ENCODE measurements around the gene DESI1. TPM values are rescaled to one million over a fixed set of nuclear protein-coding genes. Genes with fewer than 3 reads are reported as not detected.

DESI1 gene
- total and polyA plus RNA-seq, 2 donors (not counting 1 experiment from before 2014, with no cell fraction given) = 17.3 to 26.3 TPM

DNA sequence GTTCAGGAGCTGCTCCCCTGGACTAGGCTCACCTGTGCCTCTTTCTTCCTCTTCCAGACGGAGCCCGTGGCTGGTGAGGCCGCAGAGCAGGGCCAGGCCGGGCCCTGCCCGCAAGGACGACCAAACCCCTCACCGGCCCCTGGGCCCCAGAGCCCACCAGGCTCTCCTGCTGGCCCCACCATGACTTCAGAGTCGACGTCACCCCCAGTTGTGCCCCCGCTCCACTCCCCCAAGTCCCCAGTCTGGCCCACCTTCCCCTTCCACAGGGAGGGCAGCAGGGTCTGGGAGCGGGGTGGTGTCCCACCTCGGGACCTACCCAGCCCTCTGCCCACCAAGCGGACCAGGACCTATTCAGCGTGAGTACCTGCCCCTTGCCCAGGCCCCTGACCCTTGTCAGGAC, 49.1 kb downstream of the DESI1 start:
- H3K27me3 ChIP-seq (replicated peaks in 1 of 4; ENCODE audit: control extremely low read depth in 1 of 4, control insufficient read depth in 3 of 4, insufficient read depth in 4 of 4, low read length in 3 of 4) = no peaks in the 10 kb centered on the region
- H3K27ac ChIP-seq (ENCODE audit: low read length in 2 of 2) = no peak overlapping the region
- H3K4me1 ChIP-seq (ENCODE audit: control insufficient read depth in 2 of 2, insufficient read depth in 2 of 2, low read length in 2 of 2) = no peaks in the 10 kb centered on the region
- H4K20me1 ChIP-seq (ENCODE audit: control insufficient read depth, insufficient read depth, low read length, poor library complexity, severe bottlenecking) = no peaks in the 10 kb centered on the region
- no peak overlapping the region for H2AFZ ChIP-seq (ENCODE audit: insufficient read depth, low read depth, low read length, poor library complexity, severe bottlenecking)
- intact Hi-C loops (cut with micrococcal nuclease) = no loop called here
- Mint-ChIP-seq H3K4me1 (no peaks in the 10 kb centered on the region), H3K27me3 (no peaks in the 10 kb centered on the region), H3K9me3 (ENCODE audit: insufficient read depth) (no peaks in the 10 kb centered on the region), H3K27ac (no peak overlapping the region), H3K4me3 (no peak overlapping the region)
- no peak for DNase-seq
- H3K9ac ChIP-seq (ENCODE audit: low read length) = no peak overlapping the region
- CTCF ChIA-PET = no interaction called here
- peaks cover 0 to 3% of the 10 kb centered on the region in 2 experiments for H3K36me3 ChIP-seq (replicated peaks in 1 of 2; ENCODE audit: control extremely low read depth in 1 of 2, control insufficient read depth in 1 of 2, extremely low read depth in 1 of 2, insufficient read depth in 2 of 2, low read length in 1 of 2)
- no peak overlapping the region for H3K4me3 ChIP-seq (ENCODE audit: control extremely low read depth in 1 of 5, extremely low read depth in 1 of 5, insufficient read depth in 1 of 5, low read depth in 2 of 5, low read length in 4 of 5)
- no peak for ATAC-seq (ENCODE audit: low read depth)
- WGBS (ENCODE audit: insufficient coverage) = 90% methylated on average over 12 of the region's 14 CpGs
- no peak overlapping the region for H3K4me2 ChIP-seq (replicated peaks; ENCODE audit: low read depth, low read length, poor library complexity, severe bottlenecking)
- no peaks in the 10 kb centered on the region for H3K79me2 ChIP-seq (ENCODE audit: control insufficient read depth, insufficient read depth, low read length)
- H3K9me3 ChIP-seq (ENCODE audit: control extremely low read depth in 1 of 3, control insufficient read depth in 2 of 3, insufficient read depth in 1 of 3, low read length in 2 of 3) = no peaks in the 10 kb centered on the region
- TF ChIP-seq, protein P1, sequence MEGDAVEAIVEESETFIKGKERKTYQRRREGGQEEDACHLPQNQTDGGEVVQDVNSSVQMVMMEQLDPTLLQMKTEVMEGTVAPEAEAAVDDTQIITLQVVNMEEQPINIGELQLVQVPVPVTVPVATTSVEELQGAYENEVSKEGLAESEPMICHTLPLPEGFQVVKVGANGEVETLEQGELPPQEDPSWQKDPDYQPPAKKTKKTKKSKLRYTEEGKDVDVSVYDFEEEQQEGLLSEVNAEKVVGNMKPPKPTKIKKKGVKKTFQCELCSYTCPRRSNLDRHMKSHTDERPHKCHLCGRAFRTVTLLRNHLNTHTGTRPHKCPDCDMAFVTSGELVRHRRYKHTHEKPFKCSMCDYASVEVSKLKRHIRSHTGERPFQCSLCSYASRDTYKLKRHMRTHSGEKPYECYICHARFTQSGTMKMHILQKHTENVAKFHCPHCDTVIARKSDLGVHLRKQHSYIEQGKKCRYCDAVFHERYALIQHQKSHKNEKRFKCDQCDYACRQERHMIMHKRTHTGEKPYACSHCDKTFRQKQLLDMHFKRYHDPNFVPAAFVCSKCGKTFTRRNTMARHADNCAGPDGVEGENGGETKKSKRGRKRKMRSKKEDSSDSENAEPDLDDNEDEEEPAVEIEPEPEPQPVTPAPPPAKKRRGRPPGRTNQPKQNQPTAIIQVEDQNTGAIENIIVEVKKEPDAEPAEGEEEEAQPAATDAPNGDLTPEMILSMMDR (IDR thresholded peaks at IDR 0.05) = no peak
- TF ChIP-seq EZH2 (IDR thresholded peaks at IDR 0.05; ENCODE audit: borderline replicate concordance, insufficient read depth, low read depth, low read length, poor library complexity, severe bottlenecking) = no peak
- POLR2A ChIA-PET = no interaction called here

DNA sequence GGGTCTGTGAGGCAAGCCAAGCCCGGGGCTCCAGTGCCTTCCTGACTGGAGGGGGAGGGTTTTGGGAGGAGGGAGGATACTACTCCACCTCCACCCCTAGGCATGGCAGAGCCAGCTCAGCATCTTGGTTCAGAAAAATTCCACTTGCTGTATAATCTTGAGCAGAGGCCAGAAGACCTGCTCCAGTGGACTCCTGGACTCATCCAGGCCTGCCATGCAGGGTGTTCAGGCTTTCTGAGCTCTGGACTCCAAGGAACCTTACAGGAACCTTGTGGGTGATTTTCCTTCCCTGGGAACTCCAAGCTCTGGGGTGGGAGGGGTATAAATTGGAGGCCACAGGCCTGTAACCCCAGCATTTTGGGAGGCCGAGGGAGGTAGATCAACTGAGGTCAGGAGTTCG, 50.6 kb downstream of the DESI1 start:
- POLR2A ChIA-PET = no interaction called here
- H3K27me3 Mint-ChIP-seq = no peaks in the 10 kb centered on the region
- H3K9me3 ChIP-seq (ENCODE audit: control extremely low read depth in 1 of 3, control insufficient read depth in 2 of 3, insufficient read depth in 1 of 3, low read length in 2 of 3) = no peaks in the 10 kb centered on the region
- no peaks in the 10 kb centered on the region for H4K20me1 ChIP-seq (ENCODE audit: control insufficient read depth, insufficient read depth, low read length, poor library complexity, severe bottlenecking)
- H3K27ac Mint-ChIP-seq = no peak overlapping the region
- H3K9me3 Mint-ChIP-seq (ENCODE audit: insufficient read depth) = no peaks in the 10 kb centered on the region
- intact Hi-C loops (cut with micrococcal nuclease) = no loop called here
- H3K79me2 ChIP-seq (ENCODE audit: control insufficient read depth, insufficient read depth, low read length) = no peaks in the 10 kb centered on the region
- H3K27ac ChIP-seq (ENCODE audit: low read length in 2 of 2) = no peak overlapping the region
- no peaks in the 10 kb centered on the region for H3K27me3 ChIP-seq (replicated peaks in 1 of 4; ENCODE audit: control extremely low read depth in 1 of 4, control insufficient read depth in 3 of 4, insufficient read depth in 4 of 4, low read length in 3 of 4)
- no CpG with 5 or more reads among the region's 3 CpGs for WGBS (ENCODE audit: insufficient coverage)
- no peak overlapping the region for H3K9ac ChIP-seq (ENCODE audit: low read length)
- CTCF ChIA-PET = no interaction called here
- H3K4me2 ChIP-seq (replicated peaks; ENCODE audit: low read depth, low read length, poor library complexity, severe bottlenecking) = no peak overlapping the region
- ATAC-seq (ENCODE audit: low read depth) = no peak
- DNase-seq = no peak
- H3K36me3 ChIP-seq (replicated peaks in 1 of 2; ENCODE audit: control extremely low read depth in 1 of 2, control insufficient read depth in 1 of 2, extremely low read depth in 1 of 2, insufficient read depth in 2 of 2, low read length in 1 of 2) = no peaks in the 10 kb centered on the region
- H3K4me1 Mint-ChIP-seq = no peaks in the 10 kb centered on the region
- no peaks in the 10 kb centered on the region for H3K4me1 ChIP-seq (ENCODE audit: control insufficient read depth in 2 of 2, insufficient read depth in 2 of 2, low read length in 2 of 2)
- TF ChIP-seq EZH2 (IDR thresholded peaks at IDR 0.05; ENCODE audit: borderline replicate concordance, insufficient read depth, low read depth, low read length, poor library complexity, severe bottlenecking) = no peak
- TF ChIP-seq, protein P1 (IDR thresholded peaks at IDR 0.05) = no peak
- H3K4me3 Mint-ChIP-seq = no peak overlapping the region
- no peak overlapping the region for H2AFZ ChIP-seq (ENCODE audit: insufficient read depth, low read depth, low read length, poor library complexity, severe bottlenecking)
- no peak overlapping the region for H3K4me3 ChIP-seq (ENCODE audit: control extremely low read depth in 1 of 5, extremely low read depth in 1 of 5, insufficient read depth in 1 of 5, low read depth in 2 of 5, low read length in 4 of 5)

Data from B cell (primary cell).